ENCODE data around the gene TCHH.
A peak's percentile ranks its signal among the peaks of the same experiment; 100 is the strongest.

Gene TCHH

GRCh38 chr1:152137215-152137614 lies 22.0 kb upstream of the TCHH start:
- no peak for DNase-seq (ENCODE audit: extremely low read depth, low read depth)
- TF ChIP-seq CTCF (IDR thresholded peaks at IDR 0.05; ENCODE audit: low read depth, low read length, missing control alignments), result no peak
- H3K4me3 ChIP-seq (replicated peaks; ENCODE audit: low read depth, low read length), result no peak overlapping the region

- no peak for TF ChIP-seq CTCF (IDR thresholded peaks at IDR 0.05; ENCODE audit: low read depth, low read length, missing control alignments)
- no peak overlapping the region for H3K4me3 ChIP-seq (replicated peaks; ENCODE audit: low read depth, low read length)
- no peak for DNase-seq (ENCODE audit: extremely low read depth, low read depth)
Measured at GRCh38 chr1:152130186-152130585, 14.9 kb upstream of the TCHH start.

GRCh38 chr1:152127673-152128072 lies 12.4 kb upstream of the TCHH start:
- DNase-seq (ENCODE audit: extremely low read depth, low read depth), result no peak
- no peak for TF ChIP-seq CTCF (IDR thresholded peaks at IDR 0.05; ENCODE audit: low read depth, low read length, missing control alignments)

DNA sequence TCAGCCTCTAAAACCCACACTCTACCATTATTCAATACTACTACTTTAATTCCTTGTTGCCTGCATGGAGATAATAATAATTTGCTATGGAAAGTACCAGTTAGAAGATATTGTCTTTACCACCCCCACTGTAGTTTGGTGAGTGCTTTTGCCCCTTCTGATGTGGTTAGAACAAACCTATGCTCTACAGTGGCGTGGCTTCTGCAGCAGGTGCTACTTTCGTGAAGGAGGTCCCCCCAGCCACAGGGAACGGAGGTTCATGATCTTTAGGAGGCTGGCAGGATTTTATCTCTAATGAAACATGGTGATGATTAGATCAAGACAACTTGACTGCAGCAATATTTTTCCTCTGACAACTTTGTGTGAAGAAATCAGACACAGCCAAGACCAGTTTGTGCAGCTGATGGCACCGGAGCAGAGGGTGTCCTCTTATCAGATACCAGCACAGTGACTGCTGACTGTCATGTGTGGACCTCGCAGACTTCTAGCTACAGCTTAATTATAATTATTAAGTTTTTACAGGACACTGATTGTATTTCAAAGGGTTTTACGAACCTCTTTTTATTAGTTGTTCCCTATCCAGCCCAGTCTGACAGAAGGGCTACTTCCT lies 10.7 kb upstream of the TCHH start:
- no peak overlapping the region for H3K4me3 ChIP-seq (replicated peaks; ENCODE audit: low read depth, low read length)
- TF ChIP-seq CTCF (IDR thresholded peaks at IDR 0.05; ENCODE audit: low read depth, low read length, missing control alignments), result no peak
- no peak for DNase-seq (ENCODE audit: extremely low read depth, low read depth)

More at GRCh38 chr1:152127673-152128072, 12.4 kb upstream of the TCHH start:
- no peak overlapping the region for H3K4me3 ChIP-seq (replicated peaks; ENCODE audit: low read depth, low read length)

DNA sequence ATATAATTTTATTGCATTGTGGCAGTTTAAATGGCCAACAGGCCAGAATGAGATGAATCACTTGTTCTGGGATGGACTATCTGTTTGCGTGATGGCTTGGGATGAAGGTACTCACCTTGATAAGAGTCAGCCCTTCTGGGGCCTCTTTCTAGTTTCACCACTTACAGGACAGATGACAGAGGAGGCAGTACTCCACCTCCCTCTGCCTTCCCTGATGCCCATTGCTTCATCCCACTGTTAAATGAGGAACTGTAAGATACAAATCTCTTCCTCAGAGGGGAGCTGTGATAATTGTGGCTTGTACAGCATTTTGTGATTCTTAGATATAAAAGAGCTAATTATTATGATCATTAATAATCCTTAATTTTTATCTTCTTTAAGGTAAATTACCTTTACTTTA lies 3.7 kb upstream of the TCHH start:
- TF ChIP-seq CTCF (IDR thresholded peaks at IDR 0.05; ENCODE audit: low read depth, low read length, missing control alignments), result no peak
- no peak for DNase-seq (ENCODE audit: extremely low read depth, low read depth)
- no peak overlapping the region for H3K4me3 ChIP-seq (replicated peaks; ENCODE audit: low read depth, low read length)

GRCh38 chr1:152112885-152113432 lies 2.3 kb downstream of the TCHH start:
- TF ChIP-seq CTCF (IDR thresholded peaks at IDR 0.05; ENCODE audit: low read depth, low read length, missing control alignments), result no peak
- DNase-seq (ENCODE audit: extremely low read depth, low read depth), result no peak
- peak overlapping the region; percentile 20; the same call in 1 of the 2 replicates for H3K4me3 ChIP-seq (replicated peaks; ENCODE audit: low read depth, low read length)

All from HFF-Myc (cell line).